Caco-2 (cell line): ENCODE data around the gene CORO2B. TPM values are rescaled to one million over a fixed set of nuclear protein-coding genes. Genes with fewer than 3 reads are reported as not detected.

Experiments
- BruUV-seq: library from RNA; stranded (reverse); fragments of 400-500 nt; replicated peaks from 2 replicates; lab custom pipeline; 2021; lab: Mats Ljungman, UMichigan
- CTCF ChIA-PET: fragments of 300-600 bp; sonication (Branson Sonifier 250); formaldehyde crosslinking; loops from one replicate; lab custom pipeline; 2022; ENCODE audit warnings: antibody characterized with exemption; lab: Charles Lee
- POLR2A ChIA-PET: fragments of 300-600 bp; sonication (Branson Sonifier 250); formaldehyde crosslinking; loops from one replicate; lab custom pipeline; 2022; ENCODE audit warnings: antibody characterized with exemption; lab: Charles Lee
- DNase-seq, 2 experiments: peaks; one replicate each; pipeline versions ENCODE4 v3.0.0 to v3.0.0-alpha.2; 2020 to 2022
- H3K27me3 ChIP-seq: replicated peaks from 2 replicates; pipeline ENCODE4 v1.6.0; 2011; ENCODE audit warnings: low read length; ENCODE audit not compliant: control insufficient read depth, insufficient read depth
- H3K36me3 ChIP-seq: 2 replicates; pipeline ENCODE4 v1.5.1; 2011; ENCODE audit warnings: low read length; ENCODE audit not compliant: control insufficient read depth, insufficient read depth
- H3K4me1 ChIP-seq: fragments of 250-450 bp; sonication (Bioruptor Pico); 2 replicates; pipeline ENCODE4 v1.5.1; 2020; ENCODE audit warnings: mild to moderate bottlenecking
- H3K4me3 ChIP-seq: 2 replicates; pipeline ENCODE4 v1.5.1; 2011; ENCODE audit warnings: low read depth, mild to moderate bottlenecking, control low read depth, low read length
- H3K9me3 ChIP-seq: fragments of 250-450 bp; sonication (Bioruptor Pico); 2 replicates; pipeline ENCODE4 v1.5.1; 2020; ENCODE audit warnings: mild to moderate bottlenecking, moderate library complexity
- H3K27ac Mint-ChIP-seq: one replicate; pipeline ENCODE4 v1.8.0; 2022; ENCODE audit warnings: mixed read lengths; ENCODE audit not compliant: unreplicated experiment
- H3K27me3 Mint-ChIP-seq: one replicate; pipeline ENCODE4 v1.8.0; 2022; ENCODE audit warnings: mixed read lengths; ENCODE audit not compliant: insufficient read depth, unreplicated experiment
- H3K36me3 Mint-ChIP-seq: one replicate; pipeline ENCODE4 v1.8.0; 2022; ENCODE audit warnings: mild to moderate bottlenecking, mixed read lengths; ENCODE audit not compliant: insufficient read depth, unreplicated experiment
- H3K4me1 Mint-ChIP-seq: one replicate; pipeline ENCODE4 v1.8.0; 2022; ENCODE audit warnings: low read depth, mixed read lengths; ENCODE audit not compliant: unreplicated experiment
- H3K4me3 Mint-ChIP-seq: one replicate; pipeline ENCODE4 v1.8.0; 2022; ENCODE audit warnings: mild to moderate bottlenecking, moderate library complexity, mixed read lengths; ENCODE audit not compliant: unreplicated experiment
- H3K9me3 Mint-ChIP-seq: one replicate; pipeline ENCODE4 v1.8.0; 2022; ENCODE audit warnings: mixed read lengths; ENCODE audit not compliant: unreplicated experiment
- CTCF ChIP-seq, 2 experiments: fragments of 200-600 bp in 1 of 2; IDR thresholded peaks; 1 replicate in 1 of 2; 2 replicates in 1 of 2; pipeline versions ENCODE4 v1.5.1 to v1.8.0; 2011 to 2022; ENCODE audit warnings: antibody characterized with exemption in 1 of 2, control low read depth in 1 of 2, inconsistent platforms in 1 of 2, low read depth in 1 of 2, low read length in 1 of 2, mild to moderate bottlenecking in 1 of 2, moderate library complexity in 1 of 2; ENCODE audit not compliant: insufficient read depth in 1 of 2, severe bottlenecking in 1 of 2, unreplicated experiment in 1 of 2
- intact Hi-C: fragments of 100-400 bp; cut with micrococcal nuclease; formaldehyde crosslinking; loops from one replicate; pipeline ENCODE4 v1.10.0; 2022; ENCODE audit not compliant: unreplicated experiment
- total RNA-seq: library from RNA; stranded (reverse); gene quantifications from 2 replicates; pipeline ENCODE4 v1.2.3, GENCODE V29; 2022

The CORO2B gene
- total RNA-seq, 1 experiment from 2014 or later: 0.25 TPM

- no peaks in the 10 kb centered on the region for H3K9me3 Mint-ChIP-seq
- Histone ChIP-seq H3K4me1 (no peaks in the 10 kb centered on the region), H3K27me3 (no peaks in the 10 kb centered on the region), H3K36me3 (no peaks in the 10 kb centered on the region), H3K4me3 (no peak overlapping the region), H3K9me3 (no peaks in the 10 kb centered on the region)
- CTCF ChIA-PET: no interaction called here
- no peak for TF ChIP-seq CTCF (IDR thresholded peaks at IDR 0.05; ENCODE audit: insufficient read depth in 1 of 2, low read depth in 1 of 2, low read length in 1 of 2, severe bottlenecking in 1 of 2, unreplicated experiment in 1 of 2)
- intact Hi-C loops: no loop called here
- H3K36me3 Mint-ChIP-seq: no peaks in the 10 kb centered on the region
- H3K27ac Mint-ChIP-seq: no peak overlapping the region
- no peaks in the 10 kb centered on the region for H3K4me1 Mint-ChIP-seq
- no peaks in the 10 kb centered on the region for H3K27me3 Mint-ChIP-seq
- DNase-seq: no peak
- H3K4me3 Mint-ChIP-seq: no peak overlapping the region
- POLR2A ChIA-PET: no interaction called here
- no TSS peak for BruUV-seq
Measured at GRCh38 chr15:68644083-68644904, 65.5 kb downstream of the CORO2B start.

- no peaks in the 10 kb centered on the region for H3K9me3 Mint-ChIP-seq
Measured at GRCh38 chr15:68644996-68645395, 66.2 kb downstream of the CORO2B start.

GRCh38 chr15:68646156-68646555, 67.4 kb downstream of the CORO2B start:
- ChIA-PET CTCF (no interaction called here), POLR2A (no interaction called here)
- Histone ChIP-seq H3K4me3 (no peak overlapping the region), H3K4me1 (no peaks in the 10 kb centered on the region), H3K27me3 (no peaks in the 10 kb centered on the region), H3K36me3 (no peaks in the 10 kb centered on the region), H3K9me3 (no peaks in the 10 kb centered on the region)
- Mint-ChIP-seq H3K4me3 (no peak overlapping the region), H3K36me3 (no peaks in the 10 kb centered on the region), H3K9me3 (no peaks in the 10 kb centered on the region), H3K4me1 (no peaks in the 10 kb centered on the region), H3K27me3 (no peaks in the 10 kb centered on the region), H3K27ac (no peak overlapping the region)
- no peak for DNase-seq
- no TSS peak for BruUV-seq
- no peak for TF ChIP-seq CTCF (IDR thresholded peaks at IDR 0.05; ENCODE audit: insufficient read depth in 1 of 2, low read depth in 1 of 2, low read length in 1 of 2, severe bottlenecking in 1 of 2, unreplicated experiment in 1 of 2)
- intact Hi-C loops: no loop called here

More at GRCh38 chr15:68644996-68645395, 66.2 kb downstream of the CORO2B start:
- TF ChIP-seq CTCF (IDR thresholded peaks at IDR 0.05; ENCODE audit: insufficient read depth in 1 of 2, low read depth in 1 of 2, low read length in 1 of 2, severe bottlenecking in 1 of 2, unreplicated experiment in 1 of 2): no peak
- H3K4me1 Mint-ChIP-seq: no peaks in the 10 kb centered on the region
- no peaks in the 10 kb centered on the region for H3K36me3 Mint-ChIP-seq
- no peak overlapping the region for H3K27ac Mint-ChIP-seq
- no peaks in the 10 kb centered on the region for H3K36me3 ChIP-seq
- H3K4me1 ChIP-seq: no peaks in the 10 kb centered on the region
- no peak for DNase-seq
- no peaks in the 10 kb centered on the region for H3K27me3 ChIP-seq
- ChIA-PET POLR2A (no interaction called here), CTCF (no interaction called here)
- H3K4me3 ChIP-seq: no peak overlapping the region
- no peak overlapping the region for H3K4me3 Mint-ChIP-seq
- no TSS peak for BruUV-seq
- no peaks in the 10 kb centered on the region for H3K9me3 ChIP-seq
- H3K27me3 Mint-ChIP-seq: no peaks in the 10 kb centered on the region
- intact Hi-C loops: no loop called here
